K562 (cell line): ENCODE measurements around the gene ABLIM2. TPM values are rescaled to one million over a fixed set of nuclear protein-coding genes. Genes with fewer than 3 reads are reported as not detected.

Experiments
- ATAC-seq: fragments of 200-7000 bp; cut with Tn5 transposase; 3 replicates; pipeline ENCODE4 v1.9.1; 2020; ENCODE audit warnings: moderate library complexity
- BruUV-seq: library from RNA; stranded (reverse); fragments of 400-500 nt; replicated peaks from 2 replicates; lab custom pipeline; 2021; lab: Mats Ljungman, UMichigan
- CTCF ChIA-PET: fragments of 300-600 bp; formaldehyde crosslinking; extraction: SDS; loops from one replicate; lab custom pipeline; 2021; ENCODE audit warnings: low intra/inter-chr PET ratio; lab: Yijun Ruan, JAX
- POLR2A ChIA-PET: fragments of 300-600, 350-650 bp; sonication (Branson Sonifier 250); formaldehyde crosslinking; extraction: SDS; loops from one replicate; lab custom pipeline; 2021; ENCODE audit warnings: antibody characterized with exemption, inconsistent platforms; lab: Yijun Ruan, JAX
- DNase-seq, 4 experiments: peaks; one replicate each; pipeline versions ENCODE4 v3.0.0 to v3.0.0-alpha.2; 2011 to 2018; ENCODE audit warnings: low spot score in 3 of 4, mixed read lengths in 3 of 4; ENCODE audit errors: extremely low read depth in 1 of 4
- FAIRE-seq: peaks from 2 replicates; lab custom pipeline; 2011; peaks lifted over from hg19 to GRCh38; lab: Jason Lieb, UNC
- H2AFZ ChIP-seq: 2 replicates; pipeline ENCODE4 v1.6.0; 2011; ENCODE audit warnings: low read depth, low read length, control low read depth, inconsistent platforms
- H3K27ac ChIP-seq: fragments of 200-600 bp; 3 replicates; pipeline ENCODE4 v1.8.0; 2011; ENCODE audit warnings: low read depth, mild to moderate bottlenecking, control low read depth, inconsistent platforms, low read length, moderate library complexity, mixed read lengths; ENCODE audit errors: extremely low read depth
- H3K27me3 ChIP-seq, 2 experiments: fragments of 300-600 bp in 1 of 2; 2 replicates in 1 of 2; 3 replicates in 1 of 2; pipeline versions ENCODE4 v1.6.0 to v1.8.0; 2011; ENCODE audit warnings: inconsistent platforms in 2 of 2, low read length in 2 of 2, mild to moderate bottlenecking in 1 of 2, mixed read lengths in 1 of 2, moderate library complexity in 1 of 2; ENCODE audit not compliant: control insufficient read depth in 2 of 2, insufficient read depth in 2 of 2
- H3K36me3 ChIP-seq: fragments of 300-600 bp; 3 replicates; pipeline ENCODE4 v1.8.0; 2011; ENCODE audit warnings: mild to moderate bottlenecking, low read length, inconsistent platforms; ENCODE audit not compliant: control insufficient read depth, insufficient read depth
- H3K4me1 ChIP-seq, 2 experiments: fragments of 200-600 bp in 1 of 2; replicated peaks in 1 of 2; 2 replicates in 1 of 2; 3 replicates in 1 of 2; pipeline versions ENCODE4 v1.5.1 to v1.8.0; 2011; ENCODE audit warnings: inconsistent platforms in 2 of 2, low read length in 2 of 2, mild to moderate bottlenecking in 1 of 2, mixed read lengths in 1 of 2, moderate library complexity in 1 of 2; ENCODE audit not compliant: control insufficient read depth in 2 of 2, insufficient read depth in 2 of 2
- H3K4me2 ChIP-seq: 2 replicates; pipeline ENCODE4 v1.6.1; 2011; ENCODE audit warnings: low read length, control low read depth, inconsistent platforms, mixed read lengths; ENCODE audit not compliant: insufficient read depth
- H3K4me3 ChIP-seq: fragments of 200-600 bp; sonication (generic), shearing (Covaris generic); 2 replicates; pipeline ENCODE4 v1.5.1; 2016; ENCODE audit warnings: control low read depth, inconsistent platforms
- H3K79me2 ChIP-seq: fragments of 200-600 bp; 3 replicates; pipeline ENCODE4 v1.8.0; 2011; ENCODE audit warnings: low read length, inconsistent platforms; ENCODE audit not compliant: control insufficient read depth, insufficient read depth
- H3K9ac ChIP-seq, 2 experiments: 2 replicates each; pipeline versions ENCODE4 v1.6.0 to v1.6.1; 2011; ENCODE audit warnings: low read depth in 2 of 2, low read length in 2 of 2, control low read depth in 1 of 2, inconsistent platforms in 1 of 2, mild to moderate bottlenecking in 1 of 2, mixed read lengths in 1 of 2; ENCODE audit not compliant: insufficient read depth in 1 of 2
- H3K9me1 ChIP-seq: one replicate; pipeline ENCODE4 v1.6.0; 2011; ENCODE audit warnings: inconsistent platforms, mild to moderate bottlenecking, low read length, moderate library complexity; ENCODE audit not compliant: control insufficient read depth, insufficient read depth
- H3K9me3 ChIP-seq: replicated peaks from 2 replicates; pipeline ENCODE4 v1.5.1; 2011; ENCODE audit warnings: low read depth, low read length, inconsistent platforms; ENCODE audit not compliant: control insufficient read depth, insufficient read depth
- H4K20me1 ChIP-seq: replicated peaks from 2 replicates; pipeline ENCODE4 v1.6.1; 2011; ENCODE audit warnings: low read length, inconsistent platforms, mixed read lengths; ENCODE audit not compliant: control insufficient read depth, insufficient read depth
- ATF1 ChIP-seq, 2 experiments: fragments of 450-650 bp in 1 of 2; IDR thresholded peaks; 2 replicates each; pipeline ENCODE4 v1.6.1; 2016; ENCODE audit warnings: missing compliant biosample characterization in 1 of 2, missing genetic modification characterization in 1 of 2
- CBFA2T2 ChIP-seq: fragments of 450-650 bp; conservative IDR thresholded peaks from 2 replicates; pipeline ENCODE4 v1.6.1; 2017; ENCODE audit warnings: mild to moderate bottlenecking
- KDM2B ChIP-seq: fragments of 250-450 bp; sonication (Bioruptor Pico); IDR thresholded peaks from 2 replicates; pipeline ENCODE4 v1.8.0; 2021; ENCODE audit warnings: mild to moderate bottlenecking, moderate library complexity
- MCM7 ChIP-seq, 2 experiments: fragments of 450-650 bp; IDR thresholded peaks; 2 replicates each; pipeline ENCODE4 v1.6.1; 2016 to 2018
- NFRKB ChIP-seq: fragments of 450-650 bp; IDR thresholded peaks from 2 replicates; pipeline ENCODE4 v1.6.1; 2016; ENCODE audit warnings: low read depth
- PHB ChIP-seq: fragments of 250-450 bp; sonication (Bioruptor Pico); IDR thresholded peaks from 2 replicates; pipeline ENCODE4 v1.5.0; 2021
- TSC22D4 ChIP-seq: fragments of 450-650 bp; IDR thresholded peaks from 2 replicates; pipeline ENCODE4 v1.6.1; 2016; ENCODE audit warnings: missing genetic modification characterization, missing biosample characterization, control low read depth
- ZNF24 ChIP-seq: fragments of 450-650 bp; IDR thresholded peaks from 2 replicates; pipeline ENCODE4 v1.6.1; 2016
- ZNF316 ChIP-seq: fragments of 450-650 bp; IDR thresholded peaks from 2 replicates; pipeline ENCODE4 v1.6.1; 2016
- WGBS: fragments of 100-300 bp; shearing (Covaris generic); methylation state at CpG from one replicate; pipeline ENCODE4 v1.1.6; 2016; ENCODE audit warnings: low coverage, mixed read lengths; ENCODE audit not compliant: insufficient coverage; ENCODE audit errors: missing lambda C conversion rate; 5-methylcytosine and 5-hydroxymethylcytosine counted together
- in situ Hi-C: fragments of 300-500 bp; cut with MboI; formaldehyde crosslinking; loops from 4 replicates; pipeline ENCODE4 v1.15.0; 2018; ENCODE audit warnings: inconsistent platforms, mixed read lengths
- intact Hi-C: fragments of 100-400 bp; cut with micrococcal nuclease; formaldehyde crosslinking; loops from 2 replicates; pipeline ENCODE4 v1.14.2; 2022
- polyA plus RNA-seq, 8 experiments: library from polyadenylated mRNA; depleted of rRNA in 4 of 8; stranded (reverse) in 5 of 8; unstranded in 3 of 8; fragments of >200 nt; fragmentation: Nextera tagmentation in 2 of 8; fragmentation: Illumina TruSeq in 1 of 8; extraction: Ambion mirVana in 2 of 8; extraction: Trizol in 1 of 8; gene quantifications; 2 replicates each; pipeline versions ENCODE4 v1.2.1 to v1.2.3, GENCODE V29; 2011 to 2014; ENCODE audit warnings: inconsistent platforms in 1 of 8, missing spikeins in 1 of 8
- total RNA-seq, 7 experiments: library from RNA; depleted of rRNA in 6 of 7; stranded (reverse); fragments of >200 nt in 6 of 7; fragmentation: Illumina TruSeq in 2 of 7; extraction: Trizol in 2 of 7; gene quantifications; 2 replicates each; pipeline versions ENCODE4 v1.2.1 to v1.2.3, GENCODE V29; 2011 to 2021; ENCODE audit warnings: low replicate concordance in 1 of 7
- TF ChIP-seq, protein P1 (sequence below): fragments of 450-650 bp; IDR thresholded peaks from 2 replicates; pipeline ENCODE4 v1.6.1; 2016; ENCODE audit warnings: borderline replicate concordance
- TF ChIP-seq, protein P2 (sequence below), 2 experiments: fragments of 450-650 bp; IDR thresholded peaks; 2 replicates each; pipeline ENCODE4 v1.6.1; 2016; ENCODE audit warnings: mild to moderate bottlenecking in 2 of 2, borderline replicate concordance in 1 of 2, low read depth in 1 of 2, moderate library complexity in 1 of 2

The ABLIM2 gene
- total and polyA plus RNA-seq, 9 of the 15 experiments (the other 6 are each of a cell fraction or from before 2014, with no cell fraction given), result not detected

- TF ChIP-seq, protein P1, sequence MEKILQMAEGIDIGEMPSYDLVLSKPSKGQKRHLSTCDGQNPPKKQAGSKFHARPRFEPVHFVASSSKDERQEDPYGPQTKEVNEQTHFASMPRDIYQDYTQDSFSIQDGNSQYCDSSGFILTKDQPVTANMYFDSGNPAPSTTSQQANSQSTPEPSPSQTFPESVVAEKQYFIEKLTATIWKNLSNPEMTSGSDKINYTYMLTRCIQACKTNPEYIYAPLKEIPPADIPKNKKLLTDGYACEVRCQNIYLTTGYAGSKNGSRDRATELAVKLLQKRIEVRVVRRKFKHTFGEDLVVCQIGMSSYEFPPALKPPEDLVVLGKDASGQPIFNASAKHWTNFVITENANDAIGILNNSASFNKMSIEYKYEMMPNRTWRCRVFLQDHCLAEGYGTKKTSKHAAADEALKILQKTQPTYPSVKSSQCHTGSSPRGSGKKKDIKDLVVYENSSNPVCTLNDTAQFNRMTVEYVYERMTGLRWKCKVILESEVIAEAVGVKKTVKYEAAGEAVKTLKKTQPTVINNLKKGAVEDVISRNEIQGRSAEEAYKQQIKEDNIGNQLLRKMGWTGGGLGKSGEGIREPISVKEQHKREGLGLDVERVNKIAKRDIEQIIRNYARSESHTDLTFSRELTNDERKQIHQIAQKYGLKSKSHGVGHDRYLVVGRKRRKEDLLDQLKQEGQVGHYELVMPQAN, result no peak
- TF ChIP-seq PHB (CRISPR knock-in tag) (no peak), ATF1 (CRISPR knock-in tag; IDR thresholded peaks at IDR 0.05) (no peak), ATF1 (tag; IDR thresholded peaks at IDR 0.05) (no peak)
Observed at GRCh38 chr4:8028884-8029568, 129.6 kb downstream of the ABLIM2 start (continued).

DNA sequence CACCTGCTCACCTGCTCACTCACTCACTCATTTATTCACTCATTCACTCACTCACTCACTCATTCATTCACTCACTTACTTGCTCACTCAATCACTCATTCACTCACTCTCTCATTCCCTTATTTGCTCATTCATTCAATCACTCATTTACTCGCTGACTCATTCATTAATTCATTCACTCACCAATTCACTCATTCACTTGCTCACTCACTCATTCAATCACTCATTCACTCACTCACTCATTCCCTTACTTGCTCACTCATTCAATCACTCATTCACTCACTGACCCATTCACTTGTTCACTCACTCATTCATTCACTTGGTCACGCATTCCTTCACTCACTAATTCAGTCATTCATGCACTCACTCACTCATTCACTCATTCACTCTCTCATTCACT, 130.2 kb downstream of the ABLIM2 start:
- no peaks in the 10 kb centered on the region for H3K36me3 ChIP-seq
- CTCF ChIA-PET, result no interaction called here
- in situ Hi-C loops, result no loop called here
- no peak for FAIRE-seq
- TF ChIP-seq ZNF316 (peak; percentile 29; the same call in 1 of the 2 replicates), ZNF24 (peak; percentile 98), CBFA2T2 (no peak), TSC22D4 (tag) (peak; percentile 97), MCM7 (IDR thresholded peaks at IDR 0.05) (no peak), NFRKB (0 out of 2 replicates have a peak, but pooled peaks have one; percentile 48), KDM2B (CRISPR knock-in tag) (no peak)
- TF ChIP-seq, protein P2, sequence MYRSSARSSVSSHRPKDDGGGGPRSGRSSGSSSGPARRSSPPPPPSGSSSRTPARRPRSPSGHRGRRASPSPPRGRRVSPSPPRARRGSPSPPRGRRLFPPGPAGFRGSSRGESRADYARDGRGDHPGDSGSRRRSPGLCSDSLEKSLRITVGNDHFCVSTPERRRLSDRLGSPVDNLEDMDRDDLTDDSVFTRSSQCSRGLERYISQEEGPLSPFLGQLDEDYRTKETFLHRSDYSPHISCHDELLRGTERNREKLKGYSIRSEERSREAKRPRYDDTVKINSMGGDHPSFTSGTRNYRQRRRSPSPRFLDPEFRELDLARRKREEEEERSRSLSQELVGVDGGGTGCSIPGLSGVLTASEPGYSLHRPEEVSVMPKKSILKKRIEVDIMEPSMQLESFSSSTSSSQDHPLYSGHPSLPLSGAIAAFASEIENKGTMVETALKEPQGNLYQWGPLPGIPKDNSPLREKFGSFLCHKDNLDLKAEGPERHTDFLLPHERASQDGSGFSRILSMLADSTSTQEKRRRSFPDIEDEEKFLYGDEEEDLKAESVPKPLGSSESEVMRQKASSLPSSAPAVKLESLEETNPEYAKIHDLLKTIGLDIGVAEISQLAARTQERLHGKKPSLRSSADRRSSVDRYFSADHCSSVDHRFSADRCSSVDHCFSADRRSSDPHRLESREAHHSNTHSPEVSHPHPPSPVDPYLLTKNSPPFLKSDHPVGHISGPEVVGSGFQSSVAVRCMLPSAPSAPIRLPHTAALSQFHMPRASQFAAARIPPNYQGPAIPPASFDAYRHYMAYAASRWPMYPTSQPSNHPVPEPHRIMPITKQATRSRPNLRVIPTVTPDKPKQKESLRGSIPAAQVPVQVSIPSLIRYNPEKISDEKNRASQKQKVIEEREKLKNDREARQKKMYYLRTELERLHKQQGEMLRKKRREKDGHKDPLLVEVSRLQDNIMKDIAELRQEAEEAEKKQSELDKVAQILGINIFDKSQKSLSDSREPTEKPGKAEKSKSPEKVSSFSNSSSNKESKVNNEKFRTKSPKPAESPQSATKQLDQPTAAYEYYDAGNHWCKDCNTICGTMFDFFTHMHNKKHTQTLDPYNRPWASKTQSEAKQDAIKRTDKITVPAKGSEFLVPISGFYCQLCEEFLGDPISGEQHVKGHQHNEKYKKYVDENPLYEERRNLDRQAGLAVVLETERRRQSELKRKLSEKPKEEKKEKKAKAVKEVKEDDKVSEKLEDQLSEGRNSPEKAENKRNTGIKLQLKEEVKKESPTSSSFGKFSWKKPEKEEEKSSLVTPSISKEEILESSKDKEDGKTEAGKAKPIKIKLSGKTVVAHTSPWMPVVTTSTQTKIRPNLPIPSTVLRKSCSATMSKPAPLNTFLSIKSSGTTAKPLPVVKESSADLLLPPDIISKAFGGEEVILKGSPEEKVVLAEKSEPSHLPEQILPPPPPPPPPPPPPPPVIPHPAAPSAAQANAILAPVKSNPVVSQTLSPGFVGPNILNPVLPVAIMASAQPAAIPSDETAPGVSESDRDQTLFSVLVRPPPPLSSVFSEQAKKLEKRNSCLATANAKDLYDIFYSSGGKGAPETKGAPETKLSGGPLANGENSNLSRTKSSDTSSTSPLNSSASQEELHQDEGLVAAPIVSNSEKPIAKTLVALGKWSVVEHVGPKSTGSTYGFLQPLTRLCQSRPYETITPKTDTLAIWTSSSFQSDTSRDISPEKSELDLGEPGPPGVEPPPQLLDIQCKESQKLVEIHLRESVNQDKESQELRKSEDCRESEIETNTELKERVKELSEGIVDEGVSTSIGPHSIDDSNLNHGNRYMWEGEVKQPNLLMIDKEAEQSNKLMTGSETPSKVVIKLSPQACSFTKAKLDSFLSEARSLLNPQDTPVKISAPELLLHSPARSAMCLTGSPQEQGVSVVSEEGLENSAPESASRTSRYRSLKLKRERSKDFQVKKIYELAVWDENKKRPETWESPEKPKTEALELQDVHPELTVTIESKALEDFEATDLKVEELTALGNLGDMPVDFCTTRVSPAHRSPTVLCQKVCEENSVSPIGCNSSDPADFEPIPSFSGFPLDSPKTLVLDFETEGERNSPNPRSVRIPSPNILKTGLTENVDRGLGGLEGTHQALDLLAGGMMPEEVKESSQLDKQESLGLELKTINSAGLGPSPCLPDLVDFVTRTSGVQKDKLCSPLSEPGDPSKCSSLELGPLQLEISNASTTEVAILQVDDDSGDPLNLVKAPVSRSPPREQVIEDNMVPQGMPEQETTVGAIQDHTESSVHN (IDR thresholded peaks at IDR 0.05; ENCODE audit: borderline replicate concordance in 1 of 2, low read depth in 1 of 2), result 0 out of 4 replicates have a peak, but pooled peaks of 1 of the 2 experiments have one; percentile 39
- TF ChIP-seq, all 486 proteins: peak for 5
- Histone ChIP-seq H3K9me1 (no peaks in the 10 kb centered on the region), H3K27ac (no peak overlapping the region), H4K20me1 (peaks cover 15% of the 10 kb centered on the region), H2AFZ (no peak overlapping the region), H3K9ac (no peak overlapping the region), H3K4me3 (no peak overlapping the region), H3K79me2 (no peaks in the 10 kb centered on the region), H3K4me2 (no peak overlapping the region), H3K4me1 (no peaks in the 10 kb centered on the region), H3K9me3 (no peaks in the 10 kb centered on the region), H3K27me3 (peaks cover 9 to 67% of the 10 kb centered on the region in 2 experiments; a peak in 3 of 5 replicates)
- POLR2A ChIA-PET, result interaction anchor here (0.6 kb wide), 1 partner anchor 844 kb away, joined by 4 read pairs; no protein-coding TSS in a partner anchor
- no TSS peak for BruUV-seq
- no peak for DNase-seq
- WGBS, result 4% methylated on average over 2 of the region's 2 CpGs
- intact Hi-C loops, result no loop called here
- no peak for ATAC-seq
